Measurements from ENCODE around the gene SLC34A3.

Gene SLC34A3

GRCh38 chr9:137230705-137231371, at the start of gene SLC34A3:
SLC34A3 (plus strand) TSS chr9:137230901; CDS start chr9:137231703, 802 bp downstream.
- no peak for DNase-seq

- no peak for DNase-seq
Measured at GRCh38 chr9:137181680-137182079, 49.0 kb upstream of the SLC34A3 start.

GRCh38 chr9:137182836-137183235, 47.9 kb upstream of the SLC34A3 start:
- no peak for DNase-seq

GRCh38 chr9:137183980-137184595, 46.6 kb upstream of the SLC34A3 start:
- no peak for DNase-seq

GRCh38 chr9:137184881-137185660, 45.6 kb upstream of the SLC34A3 start:
- DNase-seq: no peak

GRCh38 chr9:137185921-137186320, 44.8 kb upstream of the SLC34A3 start:
- DNase-seq: no peak

GRCh38 chr9:137186385-137186784, 44.3 kb upstream of the SLC34A3 start:
- peak; percentile 51 for DNase-seq

GRCh38 chr9:137187386-137187785, 43.3 kb upstream of the SLC34A3 start:
- no peak for DNase-seq

GRCh38 chr9:137188086-137188489, 42.6 kb upstream of the SLC34A3 start:
- DNase-seq: no peak

GRCh38 chr9:137188490-137189296, 42.0 kb upstream of the SLC34A3 start, which contains the start of the genes ANAPC2 and SSNA1:
ANAPC2 (minus strand) TSS chr9:137188560; CDS start chr9:137188532, 28 bp downstream.
SSNA1 (plus strand) TSS chr9:137188676; CDS start chr9:137188727, 51 bp downstream.
- peak; percentile 98 for DNase-seq

GRCh38 chr9:137189297-137190295, 41.1 kb upstream of the SLC34A3 start:
- DNase-seq: peak; percentile 74

- peak; percentile 85 for DNase-seq
Measured at GRCh38 chr9:137190315-137190856, 40.3 kb upstream of the SLC34A3 start.

- DNase-seq: no peak
Measured at GRCh38 chr9:137191245-137191644, 39.5 kb upstream of the SLC34A3 start.

- DNase-seq: no peak
Measured at GRCh38 chr9:137191691-137192447, 38.8 kb upstream of the SLC34A3 start.

- no peak for DNase-seq
Measured at GRCh38 chr9:137192448-137192780, 38.3 kb upstream of the SLC34A3 start.

GRCh38 chr9:137192859-137193258, 37.8 kb upstream of the SLC34A3 start:
- DNase-seq: no peak

GRCh38 chr9:137193771-137194170, 36.9 kb upstream of the SLC34A3 start:
- no peak for DNase-seq

- DNase-seq: peak; percentile 76
Measured at GRCh38 chr9:137194388-137194787, 36.3 kb upstream of the SLC34A3 start.

GRCh38 chr9:137194909-137195308, 35.8 kb upstream of the SLC34A3 start:
- peak; percentile 87 for DNase-seq

GRCh38 chr9:137195525-137196220, 35.0 kb upstream of the SLC34A3 start:
- peak; percentile 99 for DNase-seq

Data from DMS53 (cell line).